Nephron progenitor cell (in vitro differentiated cells): ENCODE data around the gene STEAP3.

Source experiments
- DNase-seq: peaks from one replicate; pipeline ENCODE4 v3.0.0; 2021
- H3K27ac Mint-ChIP-seq: 2 replicates; pipeline ENCODE4 v1.8.0; 2021; ENCODE audit warnings: mild to moderate bottlenecking, moderate library complexity, mixed read lengths
- H3K27me3 Mint-ChIP-seq: 2 replicates; pipeline ENCODE4 v1.8.0; 2021; ENCODE audit warnings: mild to moderate bottlenecking, low read depth, mixed read lengths; ENCODE audit not compliant: poor library complexity
- H3K36me3 Mint-ChIP-seq: 2 replicates; pipeline ENCODE4 v1.8.0; 2021; ENCODE audit warnings: low read depth, mixed read lengths
- H3K4me1 Mint-ChIP-seq: 2 replicates; pipeline ENCODE4 v1.8.0; 2021; ENCODE audit warnings: mixed read lengths
- H3K4me3 Mint-ChIP-seq: 2 replicates; pipeline ENCODE4 v1.8.0; 2021; ENCODE audit warnings: mild to moderate bottlenecking, moderate library complexity, mixed read lengths
- H3K9me3 Mint-ChIP-seq: 2 replicates; pipeline ENCODE4 v1.8.0; 2021; ENCODE audit warnings: mild to moderate bottlenecking, moderate library complexity, mixed read lengths
- CTCF ChIP-seq: fragments of 200-600 bp; sonication (generic); IDR thresholded peaks from 2 replicates; pipeline ENCODE4 v1.5.0; 2021; ENCODE audit warnings: antibody characterized with exemption

The STEAP3 gene, protein sequence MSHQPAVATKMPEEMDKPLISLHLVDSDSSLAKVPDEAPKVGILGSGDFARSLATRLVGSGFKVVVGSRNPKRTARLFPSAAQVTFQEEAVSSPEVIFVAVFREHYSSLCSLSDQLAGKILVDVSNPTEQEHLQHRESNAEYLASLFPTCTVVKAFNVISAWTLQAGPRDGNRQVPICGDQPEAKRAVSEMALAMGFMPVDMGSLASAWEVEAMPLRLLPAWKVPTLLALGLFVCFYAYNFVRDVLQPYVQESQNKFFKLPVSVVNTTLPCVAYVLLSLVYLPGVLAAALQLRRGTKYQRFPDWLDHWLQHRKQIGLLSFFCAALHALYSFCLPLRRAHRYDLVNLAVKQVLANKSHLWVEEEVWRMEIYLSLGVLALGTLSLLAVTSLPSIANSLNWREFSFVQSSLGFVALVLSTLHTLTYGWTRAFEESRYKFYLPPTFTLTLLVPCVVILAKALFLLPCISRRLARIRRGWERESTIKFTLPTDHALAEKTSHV

GRCh38 chr2:119223521-119224390 is at the start of gene STEAP3:
Gene STEAP3, plus strand, starts transcription at chr2:119223834. Its CDS starts 7,179 bp downstream, at chr2:119231013.
- Mint-ChIP-seq H3K4me1 (peaks cover 16% of the 10 kb centered on the region), H3K27ac (no peak within 1 kb of the TSS), H3K36me3 (no peaks in the 10 kb centered on the region), H3K4me3 (peak within 1 kb of the TSS; percentile 59), H3K27me3 (peaks cover 72% of the 10 kb centered on the region), H3K9me3 (no peaks in the 10 kb centered on the region)
- TF ChIP-seq CTCF = no peak
- DNase-seq = peak; percentile 89

GRCh38 chr2:119174216-119174992 is 49.2 kb upstream of the STEAP3 start:
- no peaks in the 10 kb centered on the region for H3K9me3 Mint-ChIP-seq
- no peaks in the 10 kb centered on the region for H3K36me3 Mint-ChIP-seq
- no peak overlapping the region for H3K4me3 Mint-ChIP-seq
- peak; percentile 68 for DNase-seq
- no peak overlapping the region for H3K27ac Mint-ChIP-seq
- peak; percentile 78 for TF ChIP-seq CTCF
- H3K27me3 Mint-ChIP-seq = peaks cover 23% of the 10 kb centered on the region
- no peaks in the 10 kb centered on the region for H3K4me1 Mint-ChIP-seq

GRCh38 chr2:119174993-119175347 is 48.7 kb upstream of the STEAP3 start:
- H3K36me3 Mint-ChIP-seq = no peaks in the 10 kb centered on the region
- no peaks in the 10 kb centered on the region for H3K9me3 Mint-ChIP-seq
- peaks cover 18% of the 10 kb centered on the region for H3K27me3 Mint-ChIP-seq
- H3K4me1 Mint-ChIP-seq = no peaks in the 10 kb centered on the region
- DNase-seq = no peak
- no peak overlapping the region for H3K27ac Mint-ChIP-seq
- no peak for TF ChIP-seq CTCF
- no peak overlapping the region for H3K4me3 Mint-ChIP-seq

GRCh38 chr2:119175517-119175916 is 48.1 kb upstream of the STEAP3 start:
- no peaks in the 10 kb centered on the region for H3K36me3 Mint-ChIP-seq
- H3K27ac Mint-ChIP-seq = no peak overlapping the region
- H3K9me3 Mint-ChIP-seq = no peaks in the 10 kb centered on the region
- H3K27me3 Mint-ChIP-seq = peaks cover 17% of the 10 kb centered on the region
- no peak overlapping the region for H3K4me3 Mint-ChIP-seq
- no peaks in the 10 kb centered on the region for H3K4me1 Mint-ChIP-seq
- TF ChIP-seq CTCF = no peak
- no peak for DNase-seq

DNA sequence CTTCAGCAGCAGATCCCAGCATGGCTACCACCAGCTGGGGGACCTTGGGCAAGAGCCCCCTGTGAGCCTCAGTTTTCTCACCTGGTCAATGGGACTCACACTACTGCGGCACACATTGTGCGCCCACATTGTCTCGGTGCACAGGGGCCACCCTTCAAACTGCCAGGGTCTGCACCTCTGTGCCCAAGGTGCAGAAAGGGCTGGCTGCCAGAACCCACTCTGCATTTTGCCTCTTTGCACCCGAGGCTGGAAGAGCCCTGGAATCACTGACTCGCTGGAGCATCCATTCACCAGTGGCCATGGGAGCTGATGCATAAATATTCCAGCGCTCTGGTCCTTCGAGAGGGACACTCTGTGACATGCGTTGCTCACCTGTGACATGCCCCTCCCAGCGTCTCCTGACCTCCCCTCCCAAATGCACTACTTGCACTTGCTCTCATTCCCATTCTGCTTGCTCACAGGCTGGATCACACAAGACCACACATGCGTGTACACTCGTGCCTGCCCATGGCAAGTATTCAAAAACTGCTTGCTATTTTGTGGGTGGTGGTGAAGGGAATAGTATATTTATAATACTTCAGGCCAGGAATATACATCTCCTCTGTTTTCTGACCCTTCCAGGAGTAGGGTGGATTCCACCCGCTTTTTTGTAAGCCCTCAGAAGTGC is 46.3 kb upstream of the STEAP3 start:
- Mint-ChIP-seq H3K36me3 (no peaks in the 10 kb centered on the region), H3K4me3 (no peak overlapping the region), H3K9me3 (no peaks in the 10 kb centered on the region), H3K27ac (no peak overlapping the region), H3K27me3 (peaks cover 16% of the 10 kb centered on the region), H3K4me1 (no peaks in the 10 kb centered on the region)
- DNase-seq = no peak
- no peak for TF ChIP-seq CTCF
